Measurements from ENCODE around the gene MICOS13.

- no peak for TF ChIP-seq CTCF (IDR thresholded peaks at IDR 0.05)
- TF ChIP-seq POLR2A (IDR thresholded peaks at IDR 0.05), result no peak
Measured at GRCh38 chr19:5697890-5698634, 17.7 kb upstream of the MICOS13 start.
